RKO (cell line): Measurements from ENCODE around the gene PLA2G15.

Source experiments
- DNase-seq: peaks from one replicate; pipeline ENCODE4 v3.0.0-alpha.2; 2016; ENCODE audit warnings: low spot score

PLA2G15 gene

GRCh38 chr16:68298907-68299561 lies 53.9 kb downstream of the PLA2G15 start:
- peak; percentile 51 for DNase-seq

GRCh38 chr16:68299571-68300453 lies 54.6 kb downstream of the PLA2G15 start:
- no peak for DNase-seq

GRCh38 chr16:68300734-68301459 lies 55.7 kb downstream of the PLA2G15 start:
- no peak for DNase-seq

- DNase-seq, result no peak
Measured at GRCh38 chr16:68306633-68307032, 61.5 kb downstream of the PLA2G15 start.

GRCh38 chr16:68309799-68310198 lies 64.6 kb downstream of the PLA2G15 start:
- peak; percentile 13 for DNase-seq

GRCh38 chr16:68310437-68310773 lies 65.2 kb downstream of the PLA2G15 start:
- no peak for DNase-seq
